CD1c-positive myeloid dendritic cell (primary cell): ENCODE data around the gene BCL6.

Experiments used
- DNase-seq: peaks from one replicate; pipeline ENCODE4 v3.0.0-alpha.2; 2016; ENCODE audit errors: extremely low spot score

The BCL6 gene

DNA sequence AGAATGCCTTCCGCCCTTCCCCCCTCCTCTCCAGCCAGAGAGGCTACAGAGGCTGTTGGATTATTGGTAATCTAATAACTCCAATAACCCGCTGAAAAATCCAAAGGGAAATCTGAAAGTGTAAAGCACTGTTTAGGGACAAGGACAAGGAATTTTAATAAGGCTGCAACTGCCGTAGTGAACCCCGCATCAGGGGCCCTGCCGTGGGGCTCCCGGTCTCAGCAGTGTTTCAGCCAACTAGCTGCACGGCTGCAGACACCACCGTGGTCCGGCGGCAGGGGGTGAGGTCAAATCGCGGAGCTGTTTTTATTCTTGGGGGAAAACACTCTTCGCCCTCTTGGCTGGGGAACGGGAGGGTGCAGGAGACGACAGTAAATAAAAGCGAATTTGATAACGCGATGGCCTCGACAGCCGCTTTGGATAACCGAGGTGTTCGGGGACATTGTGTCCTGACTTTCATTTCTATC is 6.1 kb downstream of the BCL6 start:
- DNase-seq = no peak

DNA sequence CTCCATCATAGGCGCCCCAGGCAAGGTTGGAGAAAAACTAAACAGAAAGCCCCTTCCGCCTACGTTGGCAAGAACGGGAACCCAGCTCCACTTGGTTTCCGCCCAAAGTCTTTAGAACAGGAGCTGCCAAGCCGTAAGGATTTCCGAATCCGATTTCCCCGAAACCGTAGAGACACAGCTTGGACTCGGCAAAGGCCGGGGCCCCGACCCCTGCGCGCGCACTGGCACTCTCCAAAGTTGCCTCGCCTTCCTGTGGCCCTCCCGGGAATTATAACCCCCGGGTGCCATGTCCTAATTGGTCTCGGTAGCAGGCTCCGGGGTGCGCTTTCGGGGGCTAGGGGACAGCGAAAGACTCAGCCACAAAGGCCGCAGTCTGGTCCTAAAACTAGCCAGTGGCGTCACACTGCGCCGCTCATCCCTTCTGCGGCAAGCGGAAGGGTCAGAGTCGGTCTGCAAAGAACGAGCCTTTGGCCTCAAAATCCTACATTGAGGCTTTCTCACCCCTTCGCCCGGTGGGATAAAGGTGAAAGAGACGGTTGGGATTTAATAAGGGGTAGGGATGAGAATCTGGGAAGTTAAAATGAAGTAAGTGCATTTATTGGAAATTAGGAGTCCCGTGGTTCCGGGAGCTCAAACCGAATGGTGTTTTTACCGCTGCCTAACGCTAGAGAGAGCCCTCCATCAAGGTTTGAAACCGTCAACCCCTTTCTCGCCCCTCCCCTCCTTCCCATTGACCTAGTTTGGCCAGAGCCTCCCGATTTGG is 6.8 kb downstream of the BCL6 start:
- peak; percentile 89 for DNase-seq

DNA sequence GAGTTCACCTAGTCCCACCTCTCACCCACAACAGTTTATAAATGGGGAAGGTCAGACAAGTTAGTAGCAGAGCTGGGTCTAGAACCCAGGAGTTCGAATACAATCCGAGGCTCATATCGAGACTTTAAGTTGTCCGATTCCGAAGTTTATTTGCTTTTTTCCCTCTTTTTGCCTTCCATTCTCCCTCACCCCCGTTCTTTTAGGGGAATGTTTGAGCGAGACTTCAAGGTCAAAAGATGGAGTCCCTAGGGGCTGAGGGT is 7.3 kb downstream of the BCL6 start:
- no peak for DNase-seq

DNA sequence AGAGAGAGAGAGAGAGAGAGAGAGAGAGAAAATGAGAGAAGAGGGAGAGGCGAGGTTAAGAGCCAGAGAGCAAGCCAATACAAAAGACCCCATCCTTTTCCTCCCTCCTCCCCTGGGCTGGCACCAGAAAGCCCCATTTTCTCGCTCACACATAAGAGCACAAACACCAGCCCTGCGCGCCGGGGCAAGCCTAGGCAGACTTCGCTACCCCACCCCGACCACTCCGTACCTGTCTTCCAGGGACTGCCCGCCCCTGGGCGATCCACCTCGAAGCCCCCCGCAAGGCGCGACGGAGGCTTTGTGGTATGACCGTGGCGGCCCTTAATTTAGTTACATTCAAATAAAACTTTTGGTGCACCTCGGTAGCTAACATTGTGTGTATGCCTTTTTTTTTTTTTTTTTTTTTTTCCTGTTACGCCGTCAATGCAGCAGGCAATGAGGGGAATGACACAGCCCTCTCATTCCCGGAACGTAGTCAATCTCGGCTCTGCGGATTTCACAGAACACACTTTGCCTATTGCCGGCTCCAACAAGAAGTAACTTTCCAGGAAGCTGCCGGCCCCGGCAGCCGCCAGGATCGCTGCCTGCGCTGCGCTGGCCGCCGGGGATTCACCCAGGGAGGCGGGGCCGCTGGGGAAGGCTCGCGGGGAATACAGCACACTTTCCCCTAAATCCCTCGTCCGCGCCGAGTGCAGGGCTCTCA is 7.7 kb downstream of the BCL6 start:
- peak; percentile 86 for DNase-seq

DNA sequence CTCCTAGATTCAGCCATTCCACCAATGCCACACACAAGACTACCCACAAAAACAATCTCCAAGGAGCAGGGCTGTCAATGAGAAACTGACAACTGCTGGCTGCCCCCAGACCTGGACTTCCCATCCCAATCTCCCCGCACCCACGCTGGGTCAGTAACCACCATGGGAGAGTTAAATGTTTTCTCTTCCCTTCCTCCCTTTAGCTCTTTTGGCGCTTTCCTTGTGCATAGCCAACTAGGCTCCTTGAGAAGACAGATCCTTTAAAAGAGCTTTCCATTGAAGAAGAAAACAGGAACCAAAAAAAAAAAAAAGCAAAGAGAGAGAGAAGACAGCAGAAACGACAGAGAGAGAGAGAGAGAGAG is 8.3 kb downstream of the BCL6 start:
- DNase-seq = peak; percentile 55

DNA sequence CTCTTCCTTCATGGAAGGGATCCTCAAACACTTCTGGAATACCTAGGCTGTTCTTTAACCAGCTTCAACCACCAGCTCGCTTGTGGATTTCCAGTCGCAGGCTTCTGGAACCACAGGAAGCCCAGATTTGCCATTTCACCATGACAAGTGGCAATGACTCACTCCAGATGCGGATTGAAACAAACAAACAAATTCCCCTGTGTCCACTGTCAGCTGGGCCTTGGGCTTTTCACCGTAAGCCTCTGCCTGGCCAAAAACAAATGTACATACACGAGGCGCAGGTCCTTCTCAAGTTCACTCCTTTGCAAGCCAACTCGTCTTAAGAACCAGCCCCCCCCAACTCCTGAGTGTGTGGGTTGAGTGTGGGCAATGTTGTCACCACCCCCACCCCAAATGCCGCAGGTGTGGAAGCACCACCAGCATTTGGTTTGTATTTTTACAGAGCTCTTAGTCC is 8.8 kb downstream of the BCL6 start:
- DNase-seq = peak; percentile 82

DNA sequence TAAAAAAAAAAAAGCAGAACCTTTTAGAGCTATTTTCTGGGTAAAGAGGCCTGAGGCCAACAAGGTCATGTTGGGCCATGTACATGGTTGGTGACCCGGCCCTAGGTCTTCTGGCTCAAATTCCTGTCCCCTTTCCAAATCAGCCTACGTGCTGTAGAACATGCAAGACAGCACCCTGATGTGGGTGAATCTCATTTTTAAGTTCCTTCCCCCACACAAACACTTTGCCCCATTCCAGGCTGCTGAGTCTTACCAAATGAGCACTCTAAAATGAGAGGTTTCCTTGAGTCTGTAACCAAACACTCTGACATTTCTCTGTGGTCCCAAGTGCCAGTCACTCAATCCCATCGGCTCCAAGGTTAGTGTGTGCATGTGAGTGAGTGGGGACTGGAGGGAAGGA is 9.4 kb downstream of the BCL6 start:
- DNase-seq = peak; percentile 50

DNA sequence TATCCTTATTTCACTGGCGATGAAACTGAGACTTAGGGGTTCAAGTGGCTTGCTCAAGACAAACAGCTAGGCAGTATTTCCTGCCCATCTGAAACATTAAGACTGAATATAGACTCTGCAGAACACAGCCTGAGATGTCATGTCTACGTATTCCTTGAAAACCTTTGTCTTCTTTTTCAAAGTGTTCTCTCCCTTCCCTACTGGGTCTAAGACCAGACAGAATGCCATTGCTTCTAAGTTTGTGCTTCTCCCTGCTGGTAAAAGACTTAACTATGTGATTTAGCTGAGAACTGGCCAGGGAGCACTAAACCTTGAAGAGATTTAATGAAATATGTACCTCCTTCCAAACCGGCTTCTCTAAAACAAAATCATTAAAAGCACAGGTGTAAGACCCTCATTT is 9.9 kb downstream of the BCL6 start:
- no peak for DNase-seq

DNA sequence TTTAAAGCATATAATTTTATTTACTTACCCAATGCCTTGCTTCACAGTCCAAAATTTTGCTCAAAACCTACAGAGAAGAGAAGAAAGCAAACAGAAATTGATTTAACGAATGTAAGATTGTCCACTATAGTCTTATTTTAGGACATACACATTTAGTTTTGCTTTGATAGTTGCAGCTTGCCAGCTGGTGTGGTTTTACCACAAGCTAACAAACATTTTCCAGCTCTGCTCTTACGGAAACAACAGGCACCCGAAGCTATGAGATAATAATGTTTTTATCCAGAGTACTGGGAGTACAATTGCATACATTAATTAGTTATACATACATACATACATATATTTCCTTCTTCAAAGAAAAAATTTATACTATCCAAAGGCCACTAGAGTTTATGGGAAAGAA is 10.4 kb downstream of the BCL6 start:
- no peak for DNase-seq

DNA sequence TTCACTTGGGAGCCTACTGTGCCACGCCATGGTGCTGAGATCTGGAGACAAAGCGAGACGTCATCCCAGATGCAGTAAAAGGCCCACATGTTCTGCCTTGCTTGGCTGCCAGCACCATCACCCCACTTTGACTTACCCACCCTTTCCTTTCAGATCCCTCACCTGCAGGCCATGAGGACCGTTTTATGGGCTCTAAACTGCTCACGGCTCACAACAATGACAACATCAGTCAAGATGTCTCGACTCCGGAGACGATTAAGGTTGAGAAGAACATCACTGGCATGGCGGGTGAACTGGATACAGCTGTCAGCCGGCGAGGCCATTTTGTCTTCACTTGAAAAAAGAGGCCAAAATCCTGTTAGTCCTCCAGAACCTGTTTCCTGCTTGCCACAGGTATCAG is 11.9 kb downstream of the BCL6 start:
- no peak for DNase-seq

DNA sequence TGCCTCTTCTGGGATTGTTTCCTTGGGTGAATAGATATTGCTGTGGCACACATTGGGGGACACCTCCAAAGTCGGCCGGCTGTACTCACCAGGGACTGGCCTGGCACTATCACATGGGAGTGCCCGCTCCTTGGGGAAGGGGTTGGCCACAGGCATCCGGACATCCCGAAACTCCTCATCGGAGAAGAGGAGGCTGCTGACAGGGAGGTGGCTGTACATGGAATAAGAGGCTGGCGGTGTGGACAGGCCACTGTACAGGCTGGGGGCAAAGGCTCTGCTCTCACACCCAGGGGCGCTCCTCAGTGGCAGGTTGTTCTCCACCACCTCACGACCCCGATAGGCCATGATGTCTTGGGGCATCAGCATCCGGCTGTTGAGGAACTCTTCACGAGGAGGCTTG is 15.7 kb downstream of the BCL6 start:
- DNase-seq = no peak

DNA sequence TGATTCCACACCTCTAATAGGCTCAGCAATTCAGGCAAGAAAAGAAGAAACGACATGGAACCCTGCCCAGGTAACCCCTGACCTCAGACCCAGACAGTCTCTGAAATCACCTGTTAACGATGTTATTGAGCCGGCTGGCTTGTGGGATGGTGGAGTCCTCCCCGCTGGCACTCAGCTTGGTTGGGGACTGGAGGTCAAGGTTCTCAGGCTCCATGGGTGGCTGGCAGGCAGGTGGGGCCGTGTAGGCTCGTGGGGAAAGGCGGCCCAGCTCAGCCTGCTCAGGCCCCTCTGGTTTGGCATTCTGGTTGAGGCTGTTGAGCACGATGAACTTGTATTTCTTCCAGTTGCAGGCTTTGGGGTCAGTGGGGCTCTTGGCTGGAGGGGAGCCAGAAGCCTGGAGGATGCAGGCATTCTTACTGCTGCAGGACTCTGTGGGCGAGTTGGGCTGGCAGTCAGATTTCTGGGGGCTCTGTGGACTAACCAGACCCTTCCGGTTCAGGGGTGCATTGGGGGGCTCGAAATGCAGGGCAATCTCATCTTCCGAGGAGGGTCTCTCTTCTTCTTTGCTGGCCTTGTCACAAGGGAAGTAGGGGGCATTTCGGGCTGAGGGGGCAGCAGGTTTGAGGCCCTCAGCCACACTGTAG is 16.2 kb downstream of the BCL6 start:
- no peak for DNase-seq

DNA sequence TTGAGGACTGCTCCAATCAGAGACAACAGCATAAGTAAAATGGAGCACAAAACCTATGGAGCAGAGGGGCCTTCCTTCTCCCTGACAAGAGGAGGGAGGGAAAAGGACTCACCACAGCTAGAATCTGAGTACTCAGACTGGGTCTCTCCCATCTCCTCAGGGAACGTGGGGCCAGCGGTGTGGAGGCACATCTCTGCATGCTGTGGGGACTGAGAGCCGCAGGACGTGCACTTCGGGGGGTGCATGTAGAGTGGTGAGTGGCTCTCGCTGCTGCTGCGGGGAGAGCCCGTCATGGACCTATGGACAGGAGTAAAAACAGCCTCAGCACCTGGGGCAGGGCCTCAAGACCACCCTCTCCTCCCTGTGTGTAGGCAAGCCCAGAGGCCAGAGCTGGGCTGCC is 17.0 kb downstream of the BCL6 start:
- no peak for DNase-seq

DNA sequence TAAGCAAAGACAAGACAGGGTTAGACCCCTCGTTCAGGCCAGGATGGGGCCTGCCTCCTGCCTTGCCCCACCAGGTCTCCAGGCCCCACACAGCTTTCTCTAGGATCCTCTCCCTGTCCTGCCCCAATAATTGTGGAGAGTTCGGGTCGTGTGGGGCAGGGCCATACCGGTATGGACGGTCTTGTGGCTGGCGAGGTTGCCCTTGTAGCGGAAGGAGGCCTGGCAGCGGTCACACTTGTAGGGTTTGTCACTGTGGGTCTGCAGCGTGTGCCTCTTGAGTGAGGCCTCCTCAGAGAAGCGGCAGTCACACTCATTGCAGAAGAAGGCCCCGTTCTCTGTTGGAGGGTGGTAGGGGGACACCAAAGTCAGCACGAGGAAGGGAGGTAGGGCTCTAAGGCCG is 18.7 kb downstream of the BCL6 start:
- DNase-seq = no peak

DNA sequence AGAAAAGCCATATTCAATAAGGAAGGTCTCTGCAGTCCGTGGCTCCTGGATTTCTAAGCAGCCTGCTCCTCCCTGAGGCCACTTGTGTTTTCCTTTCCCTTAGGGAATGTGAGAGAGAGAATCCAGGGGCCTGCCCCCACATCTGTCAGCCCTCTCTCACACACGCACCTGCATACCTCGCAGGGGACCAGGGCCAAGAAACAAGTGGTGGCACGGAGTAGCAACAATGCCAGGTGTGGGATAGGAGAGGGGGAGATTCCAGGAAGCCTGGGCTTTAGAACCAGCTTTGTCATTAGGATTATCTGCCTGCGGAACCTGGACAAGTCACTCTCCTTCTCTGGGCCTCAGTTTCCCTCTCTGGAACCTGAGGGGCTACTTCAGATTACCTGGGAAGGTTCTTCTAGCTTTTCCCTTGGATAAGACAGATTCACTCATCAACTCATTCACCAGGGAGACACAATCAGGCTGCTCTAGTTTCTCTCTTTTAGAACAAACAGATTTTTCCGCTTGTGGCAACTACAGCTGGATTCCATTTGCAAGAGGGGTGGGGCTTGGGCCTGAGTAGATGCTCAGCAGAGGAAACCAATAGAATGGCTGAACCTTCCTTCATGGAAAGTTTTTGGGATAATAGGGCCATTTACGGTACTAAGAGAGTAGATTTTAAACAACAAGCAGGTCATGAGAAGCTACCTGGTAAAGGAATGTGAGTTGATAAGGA is 19.5 kb downstream of the BCL6 start:
- no peak for DNase-seq

DNA sequence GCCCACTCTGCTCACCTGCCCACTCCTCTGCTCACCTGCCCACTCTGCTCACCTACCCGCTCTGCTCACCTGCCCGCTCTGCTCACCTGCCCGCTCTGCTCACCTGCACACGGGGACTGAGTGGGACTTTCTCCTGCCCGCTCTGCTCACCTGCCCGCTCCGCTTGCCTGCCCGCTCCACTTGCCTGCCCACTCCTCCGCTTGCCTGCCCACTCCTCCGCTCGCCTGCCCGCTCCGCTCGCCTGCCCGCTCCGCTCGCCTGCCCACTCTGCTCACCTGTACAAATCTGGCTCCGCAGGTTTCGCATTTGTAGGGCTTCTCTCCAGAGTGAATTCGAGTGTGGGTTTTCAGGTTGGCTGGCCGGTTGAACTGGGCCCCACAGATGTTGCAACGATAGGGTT is 20.0 kb downstream of the BCL6 start:
- DNase-seq = no peak

DNA sequence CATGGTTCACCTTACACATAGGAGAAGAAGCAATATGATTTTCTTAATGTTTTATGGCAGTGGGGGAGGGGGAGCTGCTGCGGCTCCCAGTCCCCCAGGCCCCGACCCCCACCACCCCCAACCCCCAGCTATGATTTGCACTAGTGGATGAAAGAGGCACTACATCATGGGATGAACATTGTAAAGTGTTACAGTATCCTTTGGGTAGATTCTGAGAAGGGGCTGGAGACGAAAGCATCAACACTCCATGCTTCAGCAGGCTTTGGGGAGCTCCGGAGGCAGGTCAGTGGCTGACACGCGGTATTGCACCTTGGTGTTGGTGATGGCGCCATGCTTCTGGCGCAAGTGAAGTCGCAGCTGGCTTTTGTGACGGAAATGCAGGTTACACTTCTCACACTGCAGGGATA is 23.1 kb downstream of the BCL6 start:
- no peak for DNase-seq

DNA sequence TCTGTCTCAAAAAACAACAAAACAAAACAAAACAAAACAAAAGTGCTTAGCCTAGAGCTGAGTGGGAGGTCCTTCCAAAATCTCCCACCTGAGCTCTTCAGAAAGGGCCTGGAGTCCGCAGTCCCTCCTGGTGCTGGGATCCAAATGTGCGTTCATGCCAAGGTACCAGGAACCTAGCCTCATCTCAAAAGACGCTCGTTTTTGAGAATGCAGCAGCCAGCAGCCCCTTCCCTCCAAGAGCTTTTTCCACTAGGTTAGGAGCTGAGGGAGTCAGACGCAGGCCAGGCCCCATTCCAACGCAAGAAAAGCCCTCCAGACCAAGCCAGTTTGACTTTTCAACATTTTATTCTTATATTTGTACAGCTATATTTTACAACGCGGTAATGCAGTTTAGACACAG is 24.2 kb downstream of the BCL6 start:
- no peak for DNase-seq

DNA sequence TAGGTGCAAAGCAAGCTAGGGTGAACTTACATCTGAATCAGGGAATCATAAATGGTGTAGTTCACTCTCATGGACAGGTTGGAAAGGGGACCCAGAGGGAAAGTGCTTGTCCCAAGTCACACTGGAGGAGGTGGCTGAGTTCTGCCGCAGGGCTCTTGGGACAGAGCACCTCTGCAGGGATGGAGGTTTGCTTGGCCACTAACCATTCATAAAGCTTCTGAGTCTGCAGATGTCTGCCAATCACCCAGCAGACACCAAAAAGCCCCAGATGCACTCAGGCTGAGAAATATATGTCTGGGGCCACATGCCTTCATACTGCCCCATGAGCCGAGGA is 25.0 kb downstream of the BCL6 start:
- no peak for DNase-seq

DNA sequence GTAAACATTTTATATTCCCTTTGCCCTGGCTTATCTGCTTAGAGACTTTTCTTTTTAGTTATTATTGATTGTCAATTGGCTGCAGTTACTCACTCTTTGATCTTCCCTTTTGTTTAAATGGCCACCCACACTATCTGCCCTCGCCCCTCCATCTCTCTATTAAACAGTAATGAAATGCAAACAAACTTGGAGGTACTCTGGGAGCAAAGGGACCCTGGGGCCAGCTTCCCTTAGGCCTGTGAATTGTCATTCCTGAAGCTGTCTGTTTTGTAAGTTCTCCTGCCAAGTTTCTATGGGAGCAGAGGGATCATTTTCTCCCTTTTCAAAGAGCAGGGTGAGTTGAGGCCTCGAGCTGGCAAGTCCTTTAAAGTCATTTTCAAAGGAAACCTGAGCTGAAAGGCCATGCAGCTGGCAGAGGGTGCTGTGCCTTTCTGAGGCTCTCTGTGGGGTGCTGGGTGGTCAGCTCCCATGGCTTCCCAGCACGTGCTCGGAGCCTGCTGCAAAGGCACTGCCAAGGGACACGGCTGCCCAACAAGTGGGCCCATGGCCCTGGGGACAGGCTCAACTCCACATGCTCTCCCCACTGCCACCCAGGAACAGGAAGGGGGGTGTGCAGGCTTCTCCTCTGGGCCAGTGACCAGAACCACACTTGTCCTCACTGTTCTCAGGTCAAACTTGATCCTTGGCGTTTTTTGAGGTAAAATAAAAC is 25.5 kb downstream of the BCL6 start:
- DNase-seq = no peak

DNA sequence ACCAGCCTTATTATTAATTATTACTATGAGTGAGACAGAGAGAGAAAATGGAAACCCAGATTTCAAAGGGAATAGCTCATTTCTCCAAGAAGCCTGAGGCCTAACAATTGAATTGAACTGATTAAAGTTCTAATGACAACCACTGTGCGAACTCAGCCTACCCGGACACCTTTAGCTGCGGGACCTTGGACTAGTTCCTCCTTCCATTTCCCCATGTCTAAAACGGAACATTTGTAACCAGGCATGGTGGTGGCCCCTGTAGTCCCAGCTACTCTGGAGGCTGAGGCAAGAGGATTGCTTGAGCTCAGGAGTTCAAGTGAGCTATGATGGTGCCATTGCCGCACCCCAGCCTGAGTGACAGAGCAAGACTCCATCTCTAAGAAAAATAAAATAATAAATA is 26.5 kb downstream of the BCL6 start:
- peak; percentile 52 for DNase-seq

DNA sequence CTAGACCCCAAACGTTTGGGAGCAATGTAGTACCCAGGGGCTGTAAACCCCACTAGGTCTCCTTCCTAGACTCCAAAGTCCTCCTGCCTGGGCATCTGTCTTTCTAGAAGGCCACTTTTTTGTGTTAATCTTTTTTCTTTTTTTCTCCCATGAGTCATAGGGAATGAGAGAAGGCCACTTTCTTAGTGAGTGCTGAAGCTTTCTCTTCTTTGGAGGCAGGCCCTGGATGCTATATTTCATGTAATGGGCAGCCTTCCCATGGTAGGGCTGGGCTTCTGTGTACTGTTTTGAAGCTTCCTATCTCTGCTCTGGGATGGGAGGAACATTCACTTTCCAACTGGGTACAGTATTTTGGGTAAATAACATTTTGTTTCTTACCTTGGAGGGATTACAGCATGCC is 27.7 kb downstream of the BCL6 start:
- no peak for DNase-seq
